Ovary (tissue), 9 donors: ENCODE data around the gene ZC3H7A. TPM values are rescaled to one million over a fixed set of nuclear protein-coding genes. Genes with fewer than 3 reads are reported as not detected.
"Not testable (repeated sequence)": the region's sequence is repeated elsewhere in the genome, so short reads cannot be mapped to it uniquely, and the experiment has no call there.

Experiments used
- DNase-seq, 5 donors: peaks; one replicate each; pipeline ENCODE4 v3.0.0-alpha.2; 2019 to 2020
- H3K27ac ChIP-seq, 2 donors: fragments of 200-600 bp; one replicate each; pipeline versions ENCODE4 v1.5.1 to v1.8.0; 2019 to 2022
- H3K27me3 ChIP-seq: fragments of 200-600 bp; one replicate; pipeline ENCODE4 v1.8.0; 2022
- H3K36me3 ChIP-seq: fragments of 200-600 bp; sonication (generic); one replicate; pipeline ENCODE4 v1.5.1; 2019
- H3K4me1 ChIP-seq: one replicate; pipeline ENCODE4 v1.8.1; 2013; ENCODE audit warnings: mild to moderate bottlenecking, moderate library complexity; ENCODE audit not compliant: insufficient read depth
- H3K4me3 ChIP-seq: fragments of 200-600 bp; sonication (generic); one replicate; pipeline ENCODE4 v1.5.1; 2017
- H3K9me3 ChIP-seq, 2 donors: fragments of 200-600 bp in 1 of 2; sonication (generic) in 1 of 2; one replicate each; pipeline versions ENCODE4 v1.5.1 to v1.8.1; 2013 to 2019; ENCODE audit warnings: mild to moderate bottlenecking in 1 of 2, moderate library complexity in 1 of 2
- EP300 ChIP-seq: sonication (generic); formaldehyde crosslinking; IDR thresholded peaks from one replicate; pipeline ENCODE4 v1.6.1; 2017; ENCODE audit warnings: antibody characterized with exemption
- POLR2A ChIP-seq: fragments of 450-650 bp; IDR thresholded peaks from one replicate; pipeline ENCODE4 v1.6.1; 2017; ENCODE audit warnings: antibody characterized with exemption, mild to moderate bottlenecking, moderate library complexity
- WGBS, 3 donors: extraction: QIAGEN DNeasy Blood & Tissue Kit in 1 of 3; methylation state at CpG; one replicate each; pipeline versions ENCODE4 v1.1.5 to v1.1.7; 2013 to 2017; 5-methylcytosine and 5-hydroxymethylcytosine counted together
- intact Hi-C, 4 donors: fragments of 100-400 bp; cut with DNase I; formaldehyde crosslinking; loops; one replicate each; pipeline versions ENCODE4 v1.11.0 to v1.15.1; 2022 to 2023
- polyA plus RNA-seq, 2 donors: library from polyadenylated mRNA; stranded (reverse); fragments of 200-250 nt in 1 of 2; fragments of 350-450 nt in 1 of 2; fragmentation: Illumina TruSeq in 1 of 2; extraction: RNeasy Lipid Tissue Mini Kit (QIAGEN cat#74804) in 1 of 2; gene quantifications; one replicate each; pipeline ENCODE4 v1.2.3, GENCODE V29; 2013 to 2014
- total RNA-seq, 7 donors: library from RNA; depleted of rRNA in 2 of 7; stranded (reverse); fragments of >200 nt in 2 of 7; fragmentation: NEBNext Ultra II Directional in 3 of 7; extraction: Animal tissue kit (Norgen Biotek cat#: 25700) in 3 of 7; gene quantifications; one replicate each; pipeline versions ENCODE4 v1.1.0 to v1.2.4, GENCODE V29; 2016 to 2023
- TF ChIP-seq, protein P1 (sequence below), 3 donors: fragments of 450-650 bp in 2 of 3; fragments of 200-600 bp in 1 of 3; IDR thresholded peaks; one replicate each; pipeline versions ENCODE4 v1.5.1 to v1.8.0; 2016 to 2022; ENCODE audit warnings: antibody characterized with exemption in 3 of 3, mild to moderate bottlenecking in 1 of 3
- donor health status: DM: no; HTN: no; CAD: no; lungs with moderate emphysema.
- donor health status: DM: no; HTN: no; CAD: no.
- donor health status: Bipolar disorder and iron deficiency.
- donor health status: DM: yes; HTN: yes; CAD: no.
- donor health status: DM: no; HTN: no; CAD: no.
- donor health status: DM: yes; HTN: yes; CAD: no.

The ZC3H7A gene
- total and polyA plus RNA-seq, 9 donors = 34.9 to 60.9 (median 50.7) TPM

DNA sequence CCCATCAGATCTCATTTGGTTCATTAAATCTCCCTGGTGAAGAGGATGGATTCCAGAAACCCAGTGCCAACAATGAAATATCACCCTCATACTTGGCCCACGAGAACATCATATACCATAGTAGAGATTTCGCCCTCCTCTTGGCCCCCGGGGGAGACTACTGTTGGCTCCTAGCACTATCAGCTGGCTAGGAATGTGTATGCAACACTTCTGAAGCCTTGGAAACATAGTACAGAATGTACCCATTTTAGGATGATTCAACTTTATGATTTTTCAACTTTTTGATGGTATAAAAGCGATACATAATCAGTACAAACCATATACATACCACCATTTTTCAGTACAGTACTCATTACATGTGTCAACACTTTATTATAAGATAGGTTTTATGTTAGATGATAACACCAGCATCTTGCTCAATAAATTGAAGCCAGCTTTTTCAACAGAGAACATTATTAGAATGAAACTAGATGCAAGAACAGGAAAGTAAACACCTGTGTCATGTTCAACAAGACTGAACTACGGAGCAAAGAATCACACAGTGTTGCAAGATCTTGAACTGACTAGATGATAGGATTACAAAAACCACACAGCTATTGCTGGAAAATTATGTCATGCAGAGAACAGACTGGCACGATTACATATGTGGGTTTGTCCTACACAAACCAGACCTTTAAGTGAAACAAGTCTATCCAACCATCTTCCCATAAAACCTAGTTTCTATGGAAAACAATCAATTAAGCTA is 37.1 kb upstream of the ZC3H7A start:
- intact Hi-C loops = no loop called here
- H3K9me3 ChIP-seq = no peaks in the 10 kb centered on the region
- no peak overlapping the region for H3K4me3 ChIP-seq
- no peak for DNase-seq
- H3K27me3 ChIP-seq = no peaks in the 10 kb centered on the region
- no peaks in the 10 kb centered on the region for H3K36me3 ChIP-seq
- TF ChIP-seq, protein P1, sequence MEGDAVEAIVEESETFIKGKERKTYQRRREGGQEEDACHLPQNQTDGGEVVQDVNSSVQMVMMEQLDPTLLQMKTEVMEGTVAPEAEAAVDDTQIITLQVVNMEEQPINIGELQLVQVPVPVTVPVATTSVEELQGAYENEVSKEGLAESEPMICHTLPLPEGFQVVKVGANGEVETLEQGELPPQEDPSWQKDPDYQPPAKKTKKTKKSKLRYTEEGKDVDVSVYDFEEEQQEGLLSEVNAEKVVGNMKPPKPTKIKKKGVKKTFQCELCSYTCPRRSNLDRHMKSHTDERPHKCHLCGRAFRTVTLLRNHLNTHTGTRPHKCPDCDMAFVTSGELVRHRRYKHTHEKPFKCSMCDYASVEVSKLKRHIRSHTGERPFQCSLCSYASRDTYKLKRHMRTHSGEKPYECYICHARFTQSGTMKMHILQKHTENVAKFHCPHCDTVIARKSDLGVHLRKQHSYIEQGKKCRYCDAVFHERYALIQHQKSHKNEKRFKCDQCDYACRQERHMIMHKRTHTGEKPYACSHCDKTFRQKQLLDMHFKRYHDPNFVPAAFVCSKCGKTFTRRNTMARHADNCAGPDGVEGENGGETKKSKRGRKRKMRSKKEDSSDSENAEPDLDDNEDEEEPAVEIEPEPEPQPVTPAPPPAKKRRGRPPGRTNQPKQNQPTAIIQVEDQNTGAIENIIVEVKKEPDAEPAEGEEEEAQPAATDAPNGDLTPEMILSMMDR (IDR thresholded peaks at IDR 0.05) = no peak
- TF ChIP-seq EP300 = no peak
- no peak for TF ChIP-seq POLR2A
- H3K4me1 ChIP-seq = no peaks in the 10 kb centered on the region
- whole genome bisulfite sequencing, 3 donors = 59 to 64% (median 62%) methylated on average over 6 of the region's 6 CpGs
- no peak overlapping the region for H3K27ac ChIP-seq

DNA sequence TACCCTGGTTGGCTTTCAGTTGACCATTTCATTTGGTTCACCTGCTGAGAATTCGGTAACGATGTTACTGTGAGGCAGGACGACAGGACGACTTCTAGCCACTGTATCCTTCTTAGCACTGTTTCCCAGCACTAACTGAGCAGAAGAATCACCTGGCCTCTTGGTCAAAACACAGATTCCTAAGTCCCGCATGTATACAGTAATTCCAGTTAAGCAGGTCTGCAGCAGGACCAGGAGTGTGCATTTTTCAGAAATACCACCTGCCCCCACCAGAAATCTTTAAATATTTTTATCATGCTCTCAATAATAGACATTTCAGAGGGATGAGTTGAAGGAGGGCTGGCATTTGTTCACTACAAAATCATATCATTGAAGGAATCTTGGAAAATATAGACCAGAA is 31.6 kb upstream of the ZC3H7A start:
- WGBS, 3 donors = 75 to 79% (median 77%) methylated on average over 5 of the region's 5 CpGs
- Histone ChIP-seq H3K9me3 (no peaks in the 10 kb centered on the region), H3K4me1 (no peaks in the 10 kb centered on the region), H3K36me3 (no peaks in the 10 kb centered on the region), H3K4me3 (no peak overlapping the region), H3K27me3 (no peaks in the 10 kb centered on the region), H3K27ac (no peak overlapping the region)
- no peak for DNase-seq
- no peak for TF ChIP-seq POLR2A
- TF ChIP-seq EP300 = no peak
- TF ChIP-seq, protein P1 (IDR thresholded peaks at IDR 0.05) = no peak
- intact Hi-C loops = no loop called here

DNA sequence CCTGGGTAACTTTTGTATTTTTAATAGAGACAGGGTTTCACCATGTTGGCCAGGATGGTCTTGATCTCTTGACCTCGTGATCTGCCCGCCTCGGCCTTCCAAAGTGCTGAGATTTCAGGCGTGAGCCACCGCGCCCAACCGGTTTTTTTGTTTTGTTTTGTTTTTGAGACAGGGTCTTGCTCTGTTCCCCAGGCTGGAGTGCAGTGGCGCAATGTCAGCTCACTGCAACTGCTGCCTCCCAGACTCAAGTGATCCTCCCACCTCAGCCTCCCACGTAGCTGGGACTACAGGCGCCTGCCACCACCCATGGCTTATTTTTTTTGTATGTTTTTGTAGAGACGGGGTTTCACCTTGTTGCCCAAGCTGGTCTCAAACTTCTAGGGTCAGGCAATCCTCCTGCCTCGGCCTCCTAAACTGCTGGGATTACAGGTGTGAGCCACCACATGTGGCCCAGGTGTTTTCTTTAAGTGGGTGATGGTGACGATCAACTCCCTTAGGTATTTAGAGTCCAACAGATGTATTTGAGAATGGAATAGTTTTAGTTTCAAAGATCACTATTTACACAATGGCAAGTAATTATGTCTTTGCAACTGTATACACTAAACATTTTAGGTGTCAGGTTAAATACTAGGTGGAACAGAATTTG is 28.6 kb upstream of the ZC3H7A start:
- intact Hi-C loops, H3K4me3 ChIP-seq, H3K4me1 ChIP-seq, DNase-seq, H3K27ac ChIP-seq, H3K27me3 ChIP-seq, H3K9me3 ChIP-seq, H3K36me3 ChIP-seq: not testable (repeated sequence)
- WGBS, 3 donors = 89 to 95% (median 91%) methylated on average over 13 of the region's 13 CpGs

DNA sequence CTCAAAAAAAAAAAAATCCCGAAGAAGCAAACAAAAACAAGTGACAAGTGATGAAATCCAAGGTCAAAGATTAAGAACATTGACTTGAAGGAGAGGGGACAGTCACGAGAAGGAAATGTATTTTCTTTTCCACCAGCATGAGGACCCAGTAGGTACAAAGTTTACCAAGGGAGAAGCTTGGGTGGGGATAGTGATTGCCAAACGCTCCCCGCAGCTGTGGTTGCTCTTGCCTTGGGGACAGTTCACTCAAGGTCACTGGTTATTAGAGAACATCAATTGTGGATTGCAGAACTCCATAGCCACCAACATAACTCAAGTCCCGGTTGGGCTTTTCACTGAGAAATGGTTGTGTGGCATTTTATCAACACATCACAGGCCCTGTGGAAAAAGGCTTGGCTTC is 27.3 kb upstream of the ZC3H7A start:
- Histone ChIP-seq H3K4me3 (no peak overlapping the region), H3K4me1 (no peaks in the 10 kb centered on the region), H3K27ac (no peak overlapping the region), H3K27me3 (no peaks in the 10 kb centered on the region), H3K36me3 (no peaks in the 10 kb centered on the region), H3K9me3 (no peaks in the 10 kb centered on the region)
- intact Hi-C loops = no loop called here
- no peak for TF ChIP-seq EP300
- TF ChIP-seq, protein P1 (IDR thresholded peaks at IDR 0.05) = no peak
- no peak for TF ChIP-seq POLR2A
- DNase-seq = no peak
- WGBS, 3 donors = 27 to 42% (median 35%) methylated on average over 5 of the region's 5 CpGs

DNA sequence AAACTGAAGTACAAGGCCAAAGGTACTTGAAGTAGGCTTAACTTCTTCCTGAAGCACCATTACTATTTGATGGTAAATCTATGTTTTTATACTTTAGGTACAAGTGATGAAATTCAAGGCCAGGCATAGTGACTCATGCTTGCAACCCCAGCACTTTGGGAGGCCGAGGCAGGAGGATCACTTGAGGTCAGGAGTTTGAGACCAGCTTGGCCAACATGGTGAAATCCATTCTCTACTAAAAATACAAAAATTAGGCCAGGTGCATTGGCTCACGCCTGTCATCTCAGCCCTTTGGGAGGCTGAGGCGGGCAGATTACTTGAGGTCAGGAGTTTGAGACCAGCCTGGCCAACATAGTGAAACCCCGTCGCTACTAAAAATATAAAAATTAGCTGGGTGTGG is 26.6 kb upstream of the ZC3H7A start:
- intact Hi-C loops, H3K4me3 ChIP-seq, DNase-seq, H3K27ac ChIP-seq, H3K36me3 ChIP-seq, H3K4me1 ChIP-seq, H3K9me3 ChIP-seq, H3K27me3 ChIP-seq: not testable (repeated sequence)
- 91 to 95% (median 93%) methylated on average over 5 of the region's 5 CpGs for WGBS, 3 donors
